T-helper 2 cell treated with Interferon-gamma antibody and Interleukin-4, amounts not matched to agents 100 ng/mL and 5 ng/mL, for 36 hours (primary cell): ENCODE data around the gene LRIF1. TPM values are rescaled to one million over a fixed set of nuclear protein-coding genes. Genes with fewer than 3 reads are reported as not detected.

Source experiments
- intact Hi-C: fragments of 100-400 bp; cut with micrococcal nuclease; formaldehyde crosslinking; loops from one replicate; pipeline ENCODE4 v1.15.1; 2023
- total RNA-seq: library from RNA; stranded (reverse); gene quantifications from 2 replicates; pipeline ENCODE4 v1.2.3, GENCODE V29; 2022

LRIF1 gene
- total RNA-seq, 1 donor from 2014 or later = 20.4 TPM

- intact Hi-C loops = loop anchor here (5.0 kb wide), 1 partner anchor 63 kb away; the partner anchor contains the start of gene LRIF1
Observed at GRCh38 chr1:110898734-110899457, 64.8 kb downstream of the LRIF1 start.

GRCh38 chr1:110897681-110898080 lies 66.0 kb downstream of the LRIF1 start:
- intact Hi-C loops = loop anchor here (2.0 to 5.0 kb wide), 2 partner anchors 23 to 65 kb away; partner anchors contain the start of gene LRIF1

Other genes starting within 250 kb of the LRIF1 start
- gene CD53, start 90.8 kb downstream of the LRIF1 start, total RNA-seq = 437 and 443 TPM in 2 replicates
- gene DRAM2, start 176.2 kb upstream of the LRIF1 start, total RNA-seq = 24.9 and 28.9 TPM in 2 replicates
- 34.9 and 38.6 TPM in 2 replicates for gene CEPT1, start 176.3 kb upstream of the LRIF1 start, total RNA-seq
- 203 and 207 TPM in 2 replicates for gene DENND2D, start 236.7 kb upstream of the LRIF1 start, total RNA-seq